GM18858 (cell line): ENCODE data around the gene GNAZ.

Source experiments
- ATAC-seq: cut with Tn5 transposase; IDR thresholded peaks from one replicate; pipeline ENCODE4 v1.9.1; 2021; ENCODE audit not compliant: unreplicated experiment

Gene GNAZ

GRCh38 chr22:23117891-23118646 is 47.8 kb downstream of the GNAZ start:
- ATAC-seq = no peak

GRCh38 chr22:23118647-23119493 is 48.6 kb downstream of the GNAZ start:
- ATAC-seq = no peak

GRCh38 chr22:23119494-23120414 is 49.4 kb downstream of the GNAZ start:
- ATAC-seq = no peak

DNA sequence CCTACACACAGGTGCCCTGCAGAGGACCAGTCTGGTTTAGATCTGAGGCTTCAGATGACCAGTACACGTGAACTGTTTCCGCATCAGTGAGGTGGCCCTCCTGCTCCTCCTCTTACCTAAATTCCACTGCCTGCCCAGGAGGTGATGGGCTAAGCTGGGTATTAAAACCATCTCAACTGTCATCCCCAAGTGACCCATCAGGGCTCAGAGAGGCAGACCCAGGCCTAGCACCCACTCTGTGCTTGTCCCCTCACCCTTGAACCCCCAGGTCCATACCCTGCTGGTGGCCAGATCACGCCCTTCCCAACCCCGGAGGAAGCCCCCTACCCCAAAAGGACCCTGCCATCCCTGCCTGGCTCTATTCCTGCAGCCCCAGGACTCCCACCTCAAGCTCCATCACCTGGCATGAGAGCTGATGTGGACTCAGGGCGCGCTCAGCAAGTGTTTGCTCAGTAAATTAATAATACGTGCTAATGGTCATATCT is 50.1 kb downstream of the GNAZ start:
- no peak for ATAC-seq

- ATAC-seq = no peak
Measured at GRCh38 chr22:23121000-23121421, 50.7 kb downstream of the GNAZ start.

GRCh38 chr22:23121424-23121823 is 51.1 kb downstream of the GNAZ start:
- ATAC-seq = no peak

GRCh38 chr22:23122216-23122957 is 52.1 kb downstream of the GNAZ start:
- ATAC-seq = no peak

DNA sequence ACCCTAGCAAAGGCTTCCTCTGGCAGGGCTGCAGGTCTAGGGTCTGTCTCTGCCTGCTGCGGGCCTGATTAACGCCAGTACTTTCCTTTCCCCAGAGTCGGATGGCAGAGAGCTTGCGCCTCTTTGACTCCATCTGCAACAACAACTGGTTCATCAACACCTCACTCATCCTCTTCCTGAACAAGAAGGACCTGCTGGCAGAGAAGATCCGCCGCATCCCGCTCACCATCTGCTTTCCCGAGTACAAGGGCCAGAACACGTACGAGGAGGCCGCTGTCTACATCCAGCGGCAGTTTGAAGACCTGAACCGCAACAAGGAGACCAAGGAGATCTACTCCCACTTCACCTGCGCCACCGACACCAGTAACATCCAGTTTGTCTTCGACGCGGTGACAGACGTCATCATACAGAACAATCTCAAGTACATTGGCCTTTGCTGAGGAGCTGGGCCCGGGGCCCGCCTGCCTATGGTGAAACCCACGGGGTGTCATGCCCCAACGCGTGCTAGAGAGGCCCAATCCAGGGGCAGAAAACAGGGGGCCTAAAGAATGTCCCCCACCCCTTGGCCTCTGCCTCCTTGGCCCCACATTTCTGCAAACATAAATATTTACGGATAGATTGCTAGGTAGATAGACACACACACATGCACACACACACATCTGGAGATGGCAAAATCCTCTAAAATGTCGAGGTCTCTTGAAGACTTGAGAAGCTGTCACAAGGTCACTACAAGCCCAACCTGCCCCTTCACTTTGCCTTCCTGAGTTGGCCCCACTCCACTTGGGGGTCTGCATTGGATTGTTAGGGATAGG is 52.9 kb downstream of the GNAZ start:
- ATAC-seq = no peak

DNA sequence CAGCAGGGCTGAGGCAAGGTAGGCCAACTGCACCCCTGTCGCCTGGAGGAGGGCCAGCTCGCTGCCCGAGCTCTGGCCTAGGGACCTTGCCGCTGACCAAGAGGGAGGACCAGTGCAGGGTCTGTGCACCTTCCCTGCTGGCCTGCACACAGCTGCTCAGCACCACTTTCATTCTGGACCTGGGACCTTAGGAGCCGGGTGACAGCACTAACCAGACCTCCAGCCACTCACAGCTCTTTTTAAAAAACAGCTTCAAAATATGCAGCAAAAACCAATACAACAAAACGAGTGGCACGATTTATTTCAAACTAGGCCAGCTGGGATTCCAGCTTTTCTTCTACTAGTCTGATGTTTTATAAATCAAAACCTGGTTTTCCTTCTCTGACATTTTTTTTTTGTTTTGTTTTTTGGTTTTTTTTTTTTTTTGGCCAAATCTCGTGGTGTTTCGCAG is 53.5 kb downstream of the GNAZ start:
- ATAC-seq = no peak

GRCh38 chr22:23124611-23125511 is 54.5 kb downstream of the GNAZ start:
- ATAC-seq = no peak

- ATAC-seq = no peak
Measured at GRCh38 chr22:23125512-23126103, 55.3 kb downstream of the GNAZ start.

DNA sequence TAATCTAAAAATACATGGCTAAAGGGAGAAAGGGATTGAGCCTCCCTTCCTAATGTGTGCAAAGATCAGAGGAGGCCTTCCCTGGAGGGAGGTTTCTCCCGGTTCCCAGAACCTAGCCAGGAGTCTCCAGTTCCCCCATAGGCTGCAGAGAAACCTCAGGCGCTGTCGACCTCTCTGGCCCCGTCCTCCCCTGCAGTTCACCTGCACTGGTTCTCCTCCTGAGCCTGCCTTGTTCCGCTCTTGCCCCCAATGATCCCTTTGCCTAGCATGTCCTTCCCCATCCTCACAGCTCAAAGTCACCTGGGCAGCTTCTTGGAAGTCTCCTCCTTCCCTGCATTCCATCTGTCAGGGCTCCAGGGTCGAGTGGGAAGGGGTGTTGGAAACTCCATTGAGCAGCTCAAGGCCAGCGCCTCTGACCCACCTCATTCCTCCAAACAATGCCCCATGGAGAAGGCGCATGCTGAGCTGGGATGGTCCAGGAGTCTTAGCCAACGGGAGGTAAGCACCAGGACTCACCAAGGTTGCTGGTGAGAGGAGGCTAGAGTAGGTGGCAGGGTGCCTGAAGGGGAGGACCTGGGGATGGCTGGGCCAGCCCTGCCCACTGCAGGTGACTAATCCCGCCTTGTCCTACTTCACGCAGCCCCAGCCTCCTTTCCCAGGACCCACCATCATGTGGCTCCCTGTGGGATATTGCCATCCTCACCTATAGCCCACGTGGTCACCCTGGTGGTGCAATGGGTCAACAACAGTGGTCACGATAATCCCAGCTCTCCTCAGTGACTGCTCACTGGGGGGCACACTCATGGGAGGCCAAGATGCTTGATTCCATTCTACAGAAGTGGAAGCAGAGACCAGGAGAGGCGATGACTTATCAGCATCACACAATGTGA is 56.1 kb downstream of the GNAZ start:
- no peak for ATAC-seq

GRCh38 chr22:23127055-23127756 is 56.9 kb downstream of the GNAZ start:
- no peak for ATAC-seq

- ATAC-seq = no peak
Measured at GRCh38 chr22:23127788-23128187, 57.5 kb downstream of the GNAZ start.

DNA sequence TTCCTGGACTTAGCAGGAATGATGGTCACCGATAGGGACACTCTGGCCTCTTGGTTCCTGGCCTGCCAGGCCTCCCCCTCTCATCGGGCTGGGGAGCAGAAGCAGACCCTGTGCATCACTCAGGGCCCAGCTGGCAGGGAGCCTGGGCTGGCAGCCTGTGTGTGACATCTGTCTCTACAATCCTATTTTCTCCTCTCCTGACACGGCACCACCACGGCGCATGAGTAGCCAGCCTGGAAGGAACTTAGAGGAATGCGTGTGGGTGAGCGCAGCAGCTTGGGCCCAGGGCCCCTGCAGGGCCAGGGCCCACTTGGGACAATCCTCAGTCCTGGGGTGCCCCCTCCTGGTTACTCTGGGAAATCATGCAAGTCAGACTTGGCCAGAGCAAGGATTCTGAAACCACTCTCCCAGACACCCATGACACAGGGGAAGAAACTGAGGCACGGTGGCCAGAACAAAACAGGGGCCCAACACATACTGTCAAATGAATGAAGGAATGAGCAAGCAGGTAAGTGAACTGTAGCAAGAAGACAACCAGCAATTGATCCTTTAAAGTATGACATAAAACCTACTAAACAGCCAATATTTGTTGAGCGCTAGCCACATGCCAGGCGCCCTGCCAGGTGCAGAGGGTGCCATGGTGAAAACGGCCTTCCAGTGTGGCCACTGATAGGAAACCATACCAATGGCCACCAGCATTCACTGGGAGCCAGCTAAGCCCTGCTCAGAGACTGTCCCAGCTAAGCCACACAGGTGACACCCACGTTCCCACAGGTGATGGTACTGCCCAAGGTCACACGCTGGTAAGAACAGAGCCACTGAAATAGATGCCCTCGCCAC is 58.2 kb downstream of the GNAZ start:
- no peak for ATAC-seq
